Femur (tissue), 1 donor: Measurements from ENCODE around the gene KCNF1.

ENCODE experiments used
- DNase-seq: peaks from one replicate; pipeline ENCODE4 v3.0.0-alpha.2; 2017

The KCNF1 gene

DNA sequence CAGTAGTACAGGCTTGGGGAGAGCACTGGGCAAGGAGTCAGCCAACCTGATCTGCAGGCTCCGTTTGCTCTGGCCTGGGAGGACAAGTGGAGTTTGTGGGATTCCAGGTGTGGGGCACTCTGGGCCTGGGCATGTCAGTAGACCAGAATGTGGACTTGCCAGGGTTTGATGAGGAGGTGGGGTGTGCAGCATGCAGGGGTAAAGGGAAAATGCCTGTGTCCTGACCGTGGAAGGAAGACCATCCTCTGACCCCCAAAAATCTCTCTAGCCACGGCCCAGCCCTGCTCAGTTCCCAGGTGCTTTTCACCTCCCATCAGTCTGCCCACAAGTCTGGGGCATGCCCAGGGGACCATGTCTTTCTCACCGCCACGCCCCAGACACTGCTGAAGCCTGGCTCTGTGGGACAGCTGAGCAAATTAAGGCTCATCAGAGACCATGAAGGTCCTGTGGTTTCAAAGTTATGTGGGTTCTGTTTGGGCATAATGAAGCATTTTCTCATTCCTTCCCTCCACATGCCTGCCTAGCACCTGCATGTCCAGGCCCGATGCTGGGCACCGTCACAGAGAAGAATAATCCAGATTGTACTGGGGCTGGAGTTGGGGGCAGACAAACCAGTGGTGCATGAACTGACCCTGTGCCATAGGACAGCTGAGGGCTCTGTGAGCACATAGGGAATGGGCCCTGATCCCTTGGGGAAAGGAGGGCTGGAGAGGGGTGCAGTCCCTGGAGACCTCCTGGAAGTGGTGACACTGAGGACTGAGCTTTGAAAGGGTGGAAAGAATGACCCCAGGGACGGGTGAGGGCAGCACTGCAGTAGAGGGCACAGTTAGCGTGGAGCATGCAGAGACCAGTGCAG, 6.5 kb upstream of the KCNF1 start:
- no peak for DNase-seq

DNA sequence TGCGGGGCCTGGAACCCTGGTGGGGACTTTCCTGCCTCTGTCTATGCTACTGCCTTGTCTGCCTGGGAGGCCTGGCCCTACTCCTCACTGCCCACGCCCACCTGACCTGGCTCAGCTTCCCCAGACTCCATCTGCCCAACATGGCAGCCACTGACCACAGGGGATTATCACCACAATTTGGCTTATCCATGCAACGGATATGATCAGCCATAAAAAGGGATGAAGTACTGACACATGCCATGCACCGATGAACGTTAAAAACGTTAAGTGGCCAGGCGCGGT, 5.9 kb upstream of the KCNF1 start:
- no peak for DNase-seq

DNA sequence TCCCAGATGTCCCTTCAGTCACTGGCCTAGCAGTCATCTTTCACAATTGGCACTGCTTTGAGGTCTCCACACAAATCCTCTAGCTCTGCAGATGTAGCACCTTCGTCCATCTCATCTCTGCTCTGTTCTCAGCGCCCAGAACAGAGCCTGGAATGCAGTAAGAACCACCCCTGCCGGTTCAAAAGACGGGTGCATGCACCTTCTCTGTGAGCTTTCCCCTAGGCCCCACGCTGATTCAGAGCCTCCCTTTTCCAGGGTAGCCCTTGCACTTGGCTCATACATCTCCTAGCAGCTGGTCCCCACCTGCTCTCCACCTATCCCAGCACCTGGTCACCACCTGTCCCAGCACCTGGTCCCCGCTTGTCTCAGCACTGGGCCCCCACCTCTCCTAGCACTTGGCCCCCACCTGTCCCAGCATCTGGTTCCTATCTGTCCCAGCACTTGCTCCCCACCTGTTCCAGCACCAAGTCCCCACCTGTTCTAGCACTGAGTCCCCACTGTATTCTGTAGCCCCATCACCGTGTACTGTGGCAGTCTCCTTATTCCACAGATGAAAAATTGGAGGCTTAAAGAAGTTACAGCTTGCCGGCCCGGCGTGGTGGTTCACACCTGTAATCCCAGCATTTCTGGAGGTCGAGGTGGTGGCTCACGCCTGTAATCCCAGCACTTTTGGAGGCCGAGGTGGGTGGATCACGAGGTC, 4.7 kb upstream of the KCNF1 start:
- DNase-seq: no peak

DNA sequence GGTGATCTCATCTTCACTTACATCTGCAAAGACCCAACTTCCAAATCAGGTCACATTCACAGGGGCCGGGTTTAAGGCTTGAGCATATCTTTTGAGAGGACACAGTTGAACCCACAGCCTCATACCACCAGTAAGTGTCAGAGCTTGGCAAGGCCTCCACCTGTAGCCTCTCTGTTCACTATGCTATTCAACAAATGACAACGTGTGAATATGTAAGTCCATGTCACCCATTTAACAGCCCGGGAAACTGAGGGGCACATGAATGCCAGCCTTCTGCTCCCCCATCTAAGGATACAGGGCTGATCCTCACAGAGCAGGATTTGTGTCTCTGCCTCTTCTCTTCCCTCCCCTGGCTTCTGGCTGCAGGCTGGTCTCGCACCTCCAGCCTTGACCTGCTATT, 3.5 kb upstream of the KCNF1 start:
- DNase-seq: no peak

DNA sequence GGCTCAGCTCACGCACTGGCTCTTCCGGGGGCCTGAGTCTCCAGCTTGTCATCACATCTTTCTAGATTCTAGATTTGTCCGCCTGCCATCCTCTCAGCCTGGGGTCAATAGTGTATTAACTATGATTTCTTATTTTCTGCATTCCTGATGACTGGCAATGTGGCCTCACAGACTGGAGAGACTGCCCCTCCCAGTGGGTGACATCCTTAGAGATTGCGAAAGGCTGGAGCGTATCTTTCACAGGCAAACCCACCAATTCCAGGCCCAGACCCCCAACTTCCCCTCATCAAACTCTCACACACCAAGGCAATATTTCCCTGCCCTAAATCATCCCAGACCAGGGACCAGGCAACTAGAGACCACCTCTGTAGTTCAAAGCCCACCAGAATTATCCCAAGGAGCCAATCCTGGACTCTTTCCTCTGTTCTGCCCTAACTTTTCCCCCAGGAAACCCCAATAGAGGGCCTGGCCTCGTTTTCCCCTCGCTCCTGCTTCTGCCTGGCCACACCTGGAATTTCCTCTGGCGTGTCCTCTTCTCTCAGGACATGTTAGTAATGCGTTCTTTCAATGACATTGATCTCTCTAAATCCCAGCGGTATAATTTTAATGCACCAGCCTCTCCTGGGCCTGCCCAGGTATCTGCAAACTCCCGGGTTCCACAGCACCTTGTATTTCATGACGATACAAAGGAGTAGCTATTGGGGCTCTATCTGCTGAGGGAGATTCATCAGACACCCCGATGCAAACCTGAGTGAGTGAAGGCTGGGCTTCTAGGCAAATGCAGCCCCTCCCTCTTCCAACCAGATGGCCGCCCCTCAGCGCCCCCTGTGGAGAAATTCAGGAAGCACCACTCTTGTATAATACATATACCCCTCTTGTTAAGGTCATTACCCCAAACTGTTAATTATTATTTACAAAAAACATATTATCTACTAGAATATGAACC, 2.4 kb upstream of the KCNF1 start:
- no peak for DNase-seq

DNA sequence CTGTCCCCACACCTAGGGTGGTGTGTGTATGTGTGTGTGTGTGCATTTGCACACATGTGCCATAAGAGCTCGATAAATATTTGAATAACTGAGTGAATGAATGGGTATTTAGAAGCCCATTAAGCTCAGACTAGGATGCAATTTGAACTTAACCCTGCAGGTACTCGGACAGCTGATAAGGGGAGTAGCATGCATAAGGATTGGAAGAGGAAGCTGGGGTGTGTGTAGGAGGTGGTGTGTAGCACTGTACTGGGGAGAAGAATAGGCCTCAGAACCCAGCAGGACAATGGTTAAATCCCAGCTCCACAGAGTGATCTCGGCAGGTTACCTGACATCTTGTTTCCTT, 1.8 kb upstream of the KCNF1 start:
- no peak for DNase-seq

DNA sequence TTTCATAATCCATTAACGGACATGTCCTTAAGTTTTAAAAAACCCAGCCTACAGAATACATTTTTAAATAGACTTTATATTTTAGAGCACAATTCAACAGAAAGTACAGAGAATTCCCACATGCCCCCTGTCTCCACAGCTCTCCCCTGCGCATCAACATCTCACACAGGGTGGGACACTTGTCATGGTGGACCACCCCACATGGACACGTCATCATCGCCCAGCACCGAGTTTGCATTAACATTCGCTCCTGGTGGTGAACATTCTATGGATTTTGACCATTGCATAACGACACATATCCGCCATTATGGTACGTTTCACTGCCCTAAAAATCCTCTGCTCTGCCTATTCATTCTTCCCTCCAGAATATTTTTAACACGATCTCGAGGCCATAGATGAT, 1.1 kb upstream of the KCNF1 start:
- DNase-seq: no peak

DNA sequence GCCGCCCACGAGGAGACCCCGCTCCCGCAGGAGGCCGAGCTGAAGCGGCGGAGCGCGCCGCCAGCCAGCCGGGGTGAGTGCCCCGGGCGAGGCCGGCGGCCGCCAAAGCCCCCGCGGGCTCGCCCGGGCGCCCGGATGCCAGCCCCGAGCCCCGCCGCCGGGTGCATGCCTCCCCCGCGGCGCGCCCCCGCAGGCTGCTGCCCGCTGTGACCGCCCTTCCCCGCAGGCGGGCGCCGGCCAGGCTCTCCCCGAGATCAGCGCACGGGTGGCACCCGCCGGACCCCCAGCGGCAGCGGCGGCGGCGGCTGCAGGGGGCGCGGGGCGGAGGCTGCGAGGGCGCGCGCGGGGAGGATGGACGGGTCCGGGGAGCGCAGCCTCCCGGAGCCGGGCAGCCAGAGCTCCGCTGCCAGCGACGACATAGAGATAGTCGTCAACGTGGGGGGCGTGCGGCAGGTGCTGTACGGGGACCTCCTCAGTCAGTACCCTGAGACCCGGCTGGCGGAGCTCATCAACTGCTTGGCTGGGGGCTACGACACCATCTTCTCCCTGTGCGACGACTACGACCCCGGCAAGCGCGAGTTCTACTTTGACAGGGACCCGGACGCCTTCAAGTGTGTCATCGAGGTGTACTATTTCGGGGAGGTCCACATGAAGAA, 470 bp downstream of the KCNF1 start:
- no peak for DNase-seq

DNA sequence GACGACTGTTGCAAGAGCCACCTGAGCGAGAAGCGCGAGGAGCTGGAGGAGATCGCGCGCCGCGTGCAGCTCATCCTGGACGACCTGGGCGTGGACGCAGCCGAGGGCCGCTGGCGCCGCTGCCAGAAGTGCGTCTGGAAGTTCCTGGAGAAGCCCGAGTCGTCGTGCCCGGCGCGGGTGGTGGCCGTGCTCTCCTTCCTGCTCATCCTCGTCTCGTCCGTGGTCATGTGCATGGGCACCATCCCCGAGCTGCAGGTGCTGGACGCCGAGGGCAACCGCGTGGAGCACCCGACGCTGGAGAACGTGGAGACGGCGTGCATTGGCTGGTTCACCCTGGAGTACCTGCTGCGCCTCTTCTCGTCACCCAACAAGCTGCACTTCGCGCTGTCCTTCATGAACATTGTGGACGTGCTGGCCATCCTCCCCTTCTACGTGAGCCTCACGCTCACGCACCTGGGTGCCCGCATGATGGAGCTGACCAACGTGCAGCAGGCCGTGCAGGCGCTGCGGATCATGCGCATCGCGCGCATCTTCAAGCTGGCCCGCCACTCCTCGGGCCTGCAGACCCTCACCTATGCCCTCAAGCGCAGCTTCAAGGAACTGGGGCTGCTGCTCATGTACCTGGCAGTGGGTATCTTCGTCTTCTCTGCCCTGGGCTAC, 1.2 kb downstream of the KCNF1 start:
- no peak for DNase-seq

DNA sequence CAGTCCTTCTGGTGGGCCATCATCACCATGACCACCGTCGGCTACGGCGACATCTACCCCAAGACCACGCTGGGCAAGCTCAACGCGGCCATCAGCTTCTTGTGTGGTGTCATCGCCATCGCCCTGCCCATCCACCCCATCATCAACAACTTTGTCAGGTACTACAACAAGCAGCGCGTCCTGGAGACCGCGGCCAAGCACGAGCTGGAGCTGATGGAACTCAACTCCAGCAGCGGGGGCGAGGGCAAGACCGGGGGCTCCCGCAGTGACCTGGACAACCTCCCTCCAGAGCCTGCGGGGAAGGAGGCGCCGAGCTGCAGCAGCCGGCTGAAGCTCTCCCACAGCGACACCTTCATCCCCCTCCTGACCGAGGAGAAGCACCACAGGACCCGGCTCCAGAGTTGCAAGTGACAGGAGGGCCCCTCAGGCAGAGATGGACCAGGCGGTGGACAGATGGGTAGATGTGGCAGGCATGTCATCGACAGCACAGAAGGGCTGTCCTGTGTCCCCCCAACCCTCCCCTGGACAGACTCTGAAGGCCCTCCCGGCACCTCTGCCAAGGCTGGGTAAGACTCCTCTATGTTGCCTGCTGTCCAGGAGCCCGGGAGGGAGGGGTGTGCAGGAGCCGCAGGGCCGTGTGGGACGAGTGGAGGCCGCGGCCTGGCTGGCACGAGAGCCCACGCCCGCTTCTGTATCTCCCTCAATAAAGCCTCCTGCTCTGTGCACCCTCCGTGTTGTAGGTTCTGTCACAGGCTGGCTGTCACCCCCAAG, 2.0 kb downstream of the KCNF1 start:
- no peak for DNase-seq

DNA sequence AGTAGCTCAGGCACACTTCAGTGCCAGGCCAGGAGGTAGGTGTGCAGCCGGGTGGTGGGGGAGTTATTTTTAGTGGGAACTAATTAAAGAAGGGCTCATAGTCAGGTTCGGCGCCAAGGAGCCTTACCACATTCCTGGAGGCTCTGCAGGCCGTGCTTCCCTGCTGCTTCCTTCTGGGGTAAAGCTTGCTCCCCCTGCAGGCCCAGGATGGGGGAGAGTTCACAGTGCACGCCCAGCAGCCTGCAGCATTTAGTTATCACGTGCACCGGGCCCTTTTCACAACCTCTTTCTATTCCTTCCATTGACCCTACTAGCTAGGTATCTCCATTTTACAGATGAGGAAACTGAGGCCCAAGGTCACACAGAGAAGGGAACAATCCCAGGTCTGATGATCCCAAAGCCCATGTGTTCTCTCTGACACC, 2.5 kb downstream of the KCNF1 start:
- DNase-seq: no peak

DNA sequence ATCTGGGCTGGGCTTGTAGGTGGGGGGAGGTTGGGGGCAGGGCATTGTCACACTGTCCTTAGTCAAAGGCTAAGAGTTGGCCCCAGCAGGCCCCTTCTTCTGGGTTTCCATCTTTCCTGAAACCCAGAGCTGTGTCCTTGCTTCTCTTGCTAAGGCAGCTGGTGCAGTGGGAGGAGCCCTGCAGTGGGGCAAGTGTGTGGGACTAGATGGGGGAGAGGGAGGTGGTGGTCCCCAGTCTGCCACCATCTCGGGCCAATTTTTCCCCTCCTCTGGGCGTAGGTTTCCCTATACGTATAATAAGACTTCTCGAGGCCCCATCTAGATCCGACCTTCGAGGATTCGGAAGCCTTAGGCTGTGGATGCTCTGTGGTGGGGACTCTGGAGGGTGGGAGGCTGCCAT, 3.5 kb downstream of the KCNF1 start:
- DNase-seq: no peak

DNA sequence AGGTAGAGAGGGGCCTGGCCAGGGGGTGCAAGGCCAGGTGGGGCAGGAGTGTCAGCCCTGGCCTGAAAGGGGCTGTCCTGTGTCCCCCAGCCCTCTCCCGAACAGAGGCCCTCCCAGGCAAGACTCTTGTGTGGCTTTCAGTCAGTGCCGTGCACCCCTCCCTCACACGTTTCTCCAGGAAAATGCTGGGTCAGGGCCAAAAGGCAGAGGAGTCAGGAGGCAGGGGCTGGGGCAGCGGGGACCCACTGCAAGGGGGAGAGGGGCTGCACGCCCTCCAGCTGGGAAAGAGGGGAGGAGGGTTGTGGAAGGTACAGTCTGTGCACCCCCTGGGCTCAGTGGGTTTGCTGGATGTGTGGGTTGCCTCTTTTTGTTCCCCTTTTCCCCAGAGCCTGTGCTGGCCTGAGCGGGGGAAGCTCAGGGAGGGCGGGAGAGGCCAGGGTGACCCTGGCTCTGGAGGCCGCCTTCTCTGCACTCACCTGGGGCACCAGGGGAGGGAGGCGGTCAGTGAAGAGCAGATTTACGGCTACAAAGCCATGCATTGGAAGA, 4.1 kb downstream of the KCNF1 start:
- DNase-seq: no peak

DNA sequence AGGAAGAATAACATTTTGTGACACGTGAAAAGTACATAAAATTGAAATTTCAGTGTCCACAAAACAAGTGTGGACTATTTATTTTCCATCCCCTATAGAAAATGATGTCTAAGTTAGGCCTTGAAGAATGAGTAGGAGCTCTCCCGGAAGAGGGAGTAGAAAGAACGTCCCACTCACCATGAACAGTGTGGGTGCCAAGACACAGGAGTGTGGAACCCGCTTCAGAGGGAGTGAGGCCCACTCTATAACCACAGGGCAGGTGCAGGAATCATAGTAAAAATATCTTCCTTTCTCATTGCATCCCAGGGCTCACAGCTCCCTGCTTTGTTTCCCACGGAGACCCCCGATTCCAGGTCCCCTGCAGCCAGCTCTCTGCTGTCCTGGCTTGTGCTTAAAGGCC, 5.2 kb downstream of the KCNF1 start:
- no peak for DNase-seq

DNA sequence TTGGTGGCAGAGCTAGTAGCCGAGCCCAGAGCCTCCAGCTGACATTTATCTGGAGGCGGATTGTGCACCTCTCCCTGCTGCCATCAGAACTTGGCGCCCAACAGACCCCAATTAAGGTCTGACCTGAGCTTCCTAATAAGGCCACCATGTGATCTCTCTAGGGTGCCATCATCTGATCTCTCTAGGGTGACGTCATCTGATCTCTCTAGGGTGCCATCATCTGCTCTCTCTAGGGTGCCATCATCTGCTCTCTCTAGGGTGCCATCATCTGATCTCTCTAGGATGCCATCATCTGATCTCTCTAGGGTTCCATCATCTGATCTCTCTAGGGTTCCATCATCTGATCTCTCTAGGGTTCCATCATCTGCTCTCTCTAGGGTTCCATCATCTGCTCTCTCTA, 6.2 kb downstream of the KCNF1 start:
- DNase-seq: no peak

DNA sequence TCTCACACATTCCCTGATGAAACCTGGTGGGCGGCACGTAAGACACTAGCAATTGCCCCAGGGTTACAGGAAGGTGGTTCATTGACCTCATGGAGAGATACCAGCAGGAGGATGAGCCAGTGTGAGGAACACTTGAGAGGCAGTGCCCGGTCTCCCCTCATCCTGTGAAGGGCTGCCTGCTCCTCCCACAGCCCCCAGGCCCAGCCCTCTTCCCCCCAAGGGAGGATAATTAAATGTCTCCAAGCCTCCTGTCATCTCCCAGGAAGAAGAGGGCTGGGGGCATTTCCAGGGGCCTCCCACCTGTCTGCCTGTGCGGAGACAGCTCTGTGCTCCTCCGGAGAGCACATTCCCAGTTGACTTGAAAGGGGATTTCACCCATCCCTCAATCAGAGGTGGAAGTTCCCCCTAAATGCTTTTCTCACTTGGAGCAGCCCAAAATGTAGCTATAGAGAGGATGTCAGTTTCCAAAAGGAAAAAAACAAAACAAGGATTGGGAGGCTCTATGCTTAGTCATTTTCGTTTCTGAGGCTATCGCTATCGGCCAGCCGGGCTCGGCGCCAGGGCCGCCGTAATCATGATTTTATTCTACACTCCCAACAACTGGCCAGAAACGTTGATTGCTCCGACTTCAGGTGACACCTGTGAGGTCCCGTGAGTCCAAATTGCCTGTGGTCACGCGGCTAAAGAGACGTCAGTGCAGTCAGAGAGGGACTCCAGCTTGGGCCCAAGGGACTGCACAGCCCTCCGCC, 7.1 kb downstream of the KCNF1 start:
- no peak for DNase-seq

DNA sequence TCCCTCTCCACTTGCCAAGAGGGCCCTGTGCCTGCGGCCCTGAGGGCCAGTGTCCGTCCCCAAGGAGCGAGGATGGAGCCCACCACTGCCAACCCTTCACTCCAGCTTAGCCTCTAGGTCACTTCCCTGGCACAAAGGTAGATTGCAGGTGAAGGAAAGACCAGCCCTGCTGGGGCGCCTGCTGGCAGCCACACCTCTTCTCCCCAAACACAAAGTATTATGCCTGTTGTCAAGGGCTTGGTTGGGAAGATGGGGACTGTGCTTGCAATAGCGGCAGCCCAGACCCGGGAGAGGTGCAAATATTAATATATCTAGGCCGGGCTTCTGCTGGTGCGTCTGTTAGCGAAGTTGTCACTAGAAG, 7.7 kb downstream of the KCNF1 start:
- no peak for DNase-seq

DNA sequence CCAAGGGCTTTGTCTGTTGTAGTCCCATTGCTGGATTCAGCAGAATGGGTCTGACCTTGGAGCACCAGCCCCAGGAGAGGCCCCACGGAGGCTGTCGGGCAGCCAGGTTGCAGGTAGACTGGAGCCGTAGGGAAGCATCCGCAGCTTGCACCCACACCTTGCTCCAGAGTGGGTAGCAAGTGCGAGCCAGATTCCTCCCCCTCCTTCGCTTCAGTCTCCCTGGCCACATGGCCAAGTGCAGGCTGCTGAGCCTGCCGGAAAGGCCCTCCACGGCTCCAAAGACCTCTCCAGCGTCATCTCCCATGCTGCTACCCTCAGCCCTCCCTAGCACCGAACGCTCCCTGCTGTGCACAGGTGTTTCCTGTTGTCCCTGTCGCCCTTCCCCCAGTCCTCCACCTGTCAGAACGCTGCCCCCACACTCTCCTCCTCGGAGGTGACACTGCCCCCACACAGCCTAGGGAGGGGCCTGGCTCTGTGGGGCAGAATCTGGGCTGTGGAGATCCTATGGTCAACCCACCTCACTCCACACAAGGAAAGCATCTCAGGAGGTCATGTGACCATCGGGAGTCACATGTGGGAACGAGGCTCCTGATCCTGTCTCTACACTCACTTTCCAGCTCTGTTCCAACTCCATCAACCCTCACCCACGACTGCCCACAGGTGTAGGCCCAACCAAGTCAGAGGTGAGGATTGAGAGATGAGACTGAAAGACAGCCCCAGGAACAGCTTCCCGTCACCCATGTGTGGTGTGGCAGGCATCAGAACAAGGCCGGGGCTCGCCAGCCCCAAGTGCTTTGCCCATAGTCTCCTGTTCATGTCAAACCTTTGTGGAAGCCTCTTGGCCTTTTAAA, 8.3 kb downstream of the KCNF1 start:
- no peak for DNase-seq

DNA sequence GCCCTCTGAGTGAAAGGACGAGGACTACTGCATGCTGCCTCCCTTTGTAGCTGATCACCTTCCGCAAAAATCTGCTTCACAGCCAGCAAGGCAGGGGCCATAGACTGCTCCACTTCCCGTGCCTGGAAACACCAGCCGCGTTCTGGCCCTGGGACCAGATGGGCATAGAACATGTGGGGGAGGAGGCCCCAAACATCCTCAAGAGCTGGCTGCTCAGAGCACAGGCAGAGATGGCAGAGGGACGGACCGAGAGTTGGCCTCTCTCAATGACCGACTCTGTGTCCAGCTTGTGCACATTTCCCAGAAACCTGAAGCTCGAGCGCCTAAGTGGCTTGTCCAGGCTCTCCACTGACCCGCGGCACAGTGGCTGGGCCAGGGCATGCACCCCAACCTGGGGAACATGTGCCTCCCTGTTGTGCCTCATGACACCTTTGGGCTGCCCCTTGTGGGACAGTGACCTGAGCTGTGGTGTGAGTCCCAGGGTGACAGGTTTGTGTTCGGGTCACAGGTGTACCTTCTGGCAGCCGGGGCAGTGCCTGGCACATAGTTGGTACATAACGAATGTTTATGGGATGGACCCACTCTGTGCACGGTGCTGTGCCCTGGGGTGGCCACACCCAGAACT, 9.1 kb downstream of the KCNF1 start:
- no peak for DNase-seq
